Measurements from ENCODE around the gene PRPH. TPM values are rescaled to one million over a fixed set of nuclear protein-coding genes. Genes with fewer than 3 reads are reported as not detected.

The PRPH gene
- total and polyA plus RNA-seq, 9 of the 15 experiments (the other 6 are each of a cell fraction or from before 2014, with no cell fraction given) = 0.27 to 1.9 (median 1.3) TPM; not detected in 1

DNA sequence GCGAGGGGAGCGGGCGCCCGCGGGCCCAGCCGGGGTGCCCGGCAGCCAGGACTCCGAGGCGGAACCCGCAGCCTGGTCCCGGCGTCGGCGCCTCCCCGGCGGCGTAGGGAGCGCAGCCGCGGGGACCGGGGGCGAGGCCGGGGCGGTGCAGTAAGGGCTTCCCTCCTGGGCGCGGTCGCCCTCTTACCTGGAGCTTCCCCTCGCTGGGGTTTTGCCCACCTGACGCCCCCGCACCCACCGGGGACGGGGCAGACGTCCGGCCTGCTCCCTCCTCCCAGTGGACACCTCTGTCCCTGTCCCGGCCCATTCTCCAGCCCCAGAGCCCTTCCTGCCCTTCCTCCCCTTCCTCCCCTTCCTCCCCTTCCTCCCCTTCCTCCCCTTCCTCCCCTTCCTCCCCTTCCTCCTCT lies 30.5 kb upstream of the PRPH start (continued):
- TF ChIP-seq SUPT5H (IDR thresholded peaks at IDR 0.05) (no peak), SP2 (IDR thresholded peaks at IDR 0.05; ENCODE audit: extremely low read depth, low read depth, low read length, poor library complexity, severe bottlenecking) (no peak), RAD21 (CRISPR knock-in tag; conservative IDR thresholded peaks at IDR 0.05 in 1 of 2, IDR thresholded peaks at IDR 0.05 in 1 of 2) (no peak), HDAC8 (tag; IDR thresholded peaks at IDR 0.05) (no peak), PCBP2 (IDR thresholded peaks at IDR 0.05; ENCODE audit: low read depth, low read length, poor library complexity, severe bottlenecking) (no peak), ZBTB8A (IDR thresholded peaks at IDR 0.05; ENCODE audit: partially characterized antibody) (no peak), EP300 (IDR thresholded peaks at IDR 0.05; ENCODE audit: low read length) (no peak), SRSF1 (IDR thresholded peaks at IDR 0.05; ENCODE audit: low read depth, low read length) (no peak), ZNF431 (CRISPR knock-in tag; IDR thresholded peaks at IDR 0.05) (no peak), RB1 (IDR thresholded peaks at IDR 0.05; ENCODE audit: low read depth) (peak; percentile 52), MCM5 (IDR thresholded peaks at IDR 0.05; ENCODE audit: low read depth) (no peak), MYNN (IDR thresholded peaks at IDR 0.05) (no peak), MYNN (CRISPR knock-in tag; IDR thresholded peaks at IDR 0.05) (no peak), ZNF23 (CRISPR knock-in tag; IDR thresholded peaks at IDR 0.05) (peak; percentile 39; the same call in 1 of the 2 replicates), SREBF1 (IDR thresholded peaks at IDR 0.05; ENCODE audit: borderline replicate concordance, low read depth, low read length) (no peak), EWSR1 (IDR thresholded peaks at IDR 0.05; ENCODE audit: borderline replicate concordance, low read depth, partially characterized antibody) (no peak)
- TF ChIP-seq, protein P1, sequence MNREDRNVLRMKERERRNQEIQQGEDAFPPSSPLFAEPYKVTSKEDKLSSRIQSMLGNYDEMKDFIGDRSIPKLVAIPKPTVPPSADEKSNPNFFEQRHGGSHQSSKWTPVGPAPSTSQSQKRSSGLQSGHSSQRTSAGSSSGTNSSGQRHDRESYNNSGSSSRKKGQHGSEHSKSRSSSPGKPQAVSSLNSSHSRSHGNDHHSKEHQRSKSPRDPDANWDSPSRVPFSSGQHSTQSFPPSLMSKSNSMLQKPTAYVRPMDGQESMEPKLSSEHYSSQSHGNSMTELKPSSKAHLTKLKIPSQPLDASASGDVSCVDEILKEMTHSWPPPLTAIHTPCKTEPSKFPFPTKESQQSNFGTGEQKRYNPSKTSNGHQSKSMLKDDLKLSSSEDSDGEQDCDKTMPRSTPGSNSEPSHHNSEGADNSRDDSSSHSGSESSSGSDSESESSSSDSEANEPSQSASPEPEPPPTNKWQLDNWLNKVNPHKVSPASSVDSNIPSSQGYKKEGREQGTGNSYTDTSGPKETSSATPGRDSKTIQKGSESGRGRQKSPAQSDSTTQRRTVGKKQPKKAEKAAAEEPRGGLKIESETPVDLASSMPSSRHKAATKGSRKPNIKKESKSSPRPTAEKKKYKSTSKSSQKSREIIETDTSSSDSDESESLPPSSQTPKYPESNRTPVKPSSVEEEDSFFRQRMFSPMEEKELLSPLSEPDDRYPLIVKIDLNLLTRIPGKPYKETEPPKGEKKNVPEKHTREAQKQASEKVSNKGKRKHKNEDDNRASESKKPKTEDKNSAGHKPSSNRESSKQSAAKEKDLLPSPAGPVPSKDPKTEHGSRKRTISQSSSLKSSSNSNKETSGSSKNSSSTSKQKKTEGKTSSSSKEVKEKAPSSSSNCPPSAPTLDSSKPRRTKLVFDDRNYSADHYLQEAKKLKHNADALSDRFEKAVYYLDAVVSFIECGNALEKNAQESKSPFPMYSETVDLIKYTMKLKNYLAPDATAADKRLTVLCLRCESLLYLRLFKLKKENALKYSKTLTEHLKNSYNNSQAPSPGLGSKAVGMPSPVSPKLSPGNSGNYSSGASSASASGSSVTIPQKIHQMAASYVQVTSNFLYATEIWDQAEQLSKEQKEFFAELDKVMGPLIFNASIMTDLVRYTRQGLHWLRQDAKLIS (CRISPR knock-in tag; IDR thresholded peaks at IDR 0.05) = no peak
- TF ChIP-seq, protein P2, sequence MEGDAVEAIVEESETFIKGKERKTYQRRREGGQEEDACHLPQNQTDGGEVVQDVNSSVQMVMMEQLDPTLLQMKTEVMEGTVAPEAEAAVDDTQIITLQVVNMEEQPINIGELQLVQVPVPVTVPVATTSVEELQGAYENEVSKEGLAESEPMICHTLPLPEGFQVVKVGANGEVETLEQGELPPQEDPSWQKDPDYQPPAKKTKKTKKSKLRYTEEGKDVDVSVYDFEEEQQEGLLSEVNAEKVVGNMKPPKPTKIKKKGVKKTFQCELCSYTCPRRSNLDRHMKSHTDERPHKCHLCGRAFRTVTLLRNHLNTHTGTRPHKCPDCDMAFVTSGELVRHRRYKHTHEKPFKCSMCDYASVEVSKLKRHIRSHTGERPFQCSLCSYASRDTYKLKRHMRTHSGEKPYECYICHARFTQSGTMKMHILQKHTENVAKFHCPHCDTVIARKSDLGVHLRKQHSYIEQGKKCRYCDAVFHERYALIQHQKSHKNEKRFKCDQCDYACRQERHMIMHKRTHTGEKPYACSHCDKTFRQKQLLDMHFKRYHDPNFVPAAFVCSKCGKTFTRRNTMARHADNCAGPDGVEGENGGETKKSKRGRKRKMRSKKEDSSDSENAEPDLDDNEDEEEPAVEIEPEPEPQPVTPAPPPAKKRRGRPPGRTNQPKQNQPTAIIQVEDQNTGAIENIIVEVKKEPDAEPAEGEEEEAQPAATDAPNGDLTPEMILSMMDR (IDR thresholded peaks at IDR 0.05 in 2 of 3, conservative IDR thresholded peaks at IDR 0.05 in 1 of 3; ENCODE audit: insufficient read depth in 2 of 3, low read depth in 1 of 3, low read length in 3 of 3) = no peak
- TF ChIP-seq, protein P3, sequence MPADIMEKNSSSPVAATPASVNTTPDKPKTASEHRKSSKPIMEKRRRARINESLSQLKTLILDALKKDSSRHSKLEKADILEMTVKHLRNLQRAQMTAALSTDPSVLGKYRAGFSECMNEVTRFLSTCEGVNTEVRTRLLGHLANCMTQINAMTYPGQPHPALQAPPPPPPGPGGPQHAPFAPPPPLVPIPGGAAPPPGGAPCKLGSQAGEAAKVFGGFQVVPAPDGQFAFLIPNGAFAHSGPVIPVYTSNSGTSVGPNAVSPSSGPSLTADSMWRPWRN (IDR thresholded peaks at IDR 0.05; ENCODE audit: low read depth) = no peak
- TF ChIP-seq, protein P4, sequence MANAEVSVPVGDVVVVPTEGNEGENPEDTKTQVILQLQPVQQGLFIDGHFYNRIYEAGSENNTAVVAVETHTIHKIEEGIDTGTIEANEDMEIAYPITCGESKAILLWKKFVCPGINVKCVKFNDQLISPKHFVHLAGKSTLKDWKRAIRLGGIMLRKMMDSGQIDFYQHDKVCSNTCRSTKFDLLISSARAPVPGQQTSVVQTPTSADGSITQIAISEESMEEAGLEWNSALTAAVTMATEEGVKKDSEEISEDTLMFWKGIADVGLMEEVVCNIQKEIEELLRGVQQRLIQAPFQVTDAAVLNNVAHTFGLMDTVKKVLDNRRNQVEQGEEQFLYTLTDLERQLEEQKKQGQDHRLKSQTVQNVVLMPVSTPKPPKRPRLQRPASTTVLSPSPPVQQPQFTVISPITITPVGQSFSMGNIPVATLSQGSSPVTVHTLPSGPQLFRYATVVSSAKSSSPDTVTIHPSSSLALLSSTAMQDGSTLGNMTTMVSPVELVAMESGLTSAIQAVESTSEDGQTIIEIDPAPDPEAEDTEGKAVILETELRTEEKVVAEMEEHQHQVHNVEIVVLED (CRISPR knock-in tag; IDR thresholded peaks at IDR 0.05) = no peak
- TF ChIP-seq, protein P5, sequence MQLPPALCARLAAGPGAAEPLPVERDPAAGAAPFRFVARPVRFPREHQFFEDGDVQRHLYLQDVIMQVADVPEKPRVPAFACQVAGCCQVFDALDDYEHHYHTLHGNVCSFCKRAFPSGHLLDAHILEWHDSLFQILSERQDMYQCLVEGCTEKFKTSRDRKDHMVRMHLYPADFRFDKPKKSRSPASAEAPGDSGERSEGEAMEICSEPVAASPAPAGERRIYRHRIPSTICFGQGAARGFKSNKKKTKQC (CRISPR knock-in tag; IDR thresholded peaks at IDR 0.05) = no peak

Measured in K562 (cell line).